HepG2 (cell line): ENCODE results near the gene CHCHD1. TPM values are rescaled to one million over a fixed set of nuclear protein-coding genes. Genes with fewer than 3 reads are reported as not detected.

Experiments
- CCDC6 ChIP-seq: sonication (generic); formaldehyde crosslinking; IDR thresholded peaks from 2 replicates; pipeline ENCODE4 v1.8.1; 2022; ENCODE audit warnings: mild to moderate bottlenecking, missing genetic modification reagents, moderate library complexity
- HNF1B ChIP-seq: sonication (generic); formaldehyde crosslinking; IDR thresholded peaks from 2 replicates; pipeline ENCODE4 v1.5.1; 2020; ENCODE audit warnings: mild to moderate bottlenecking, moderate library complexity, missing genetic modification reagents
- PAWR ChIP-seq: sonication (generic); formaldehyde crosslinking; IDR thresholded peaks from 2 replicates; pipeline ENCODE4 v1.4.0; 2020; ENCODE audit warnings: missing genetic modification reagents, mild to moderate bottlenecking, borderline replicate concordance
- PHF8 ChIP-seq: sonication (generic); formaldehyde crosslinking; IDR thresholded peaks from 2 replicates; pipeline ENCODE4 v1.5.0; 2020; ENCODE audit warnings: missing genetic modification reagents
- RFXANK ChIP-seq: IDR thresholded peaks from 2 replicates; pipeline ENCODE4 v1.6.1; 2016
- SMAD9 ChIP-seq: sonication (generic); formaldehyde crosslinking; IDR thresholded peaks from 2 replicates; pipeline ENCODE4 v1.5.1; 2020; ENCODE audit warnings: mild to moderate bottlenecking, missing genetic modification reagents
- SP4 ChIP-seq: sonication (generic); formaldehyde crosslinking; IDR thresholded peaks from 2 replicates; pipeline ENCODE4 v1.8.1; 2023; ENCODE audit warnings: mild to moderate bottlenecking, missing genetic modification reagents
- TCF7 ChIP-seq: sonication (generic); IDR thresholded peaks from 2 replicates; pipeline ENCODE4 v1.6.1; 2016; ENCODE audit warnings: antibody characterized with exemption, low read depth
- TIGD3 ChIP-seq: sonication (generic); formaldehyde crosslinking; IDR thresholded peaks from 2 replicates; pipeline ENCODE4 v1.5.1; 2020; ENCODE audit warnings: mild to moderate bottlenecking, missing genetic modification reagents, borderline replicate concordance
- ZFX ChIP-seq: sonication (generic); formaldehyde crosslinking; IDR thresholded peaks from 2 replicates; pipeline ENCODE4 v1.4.0; 2020; ENCODE audit warnings: mild to moderate bottlenecking, low read depth, missing genetic modification reagents, moderate library complexity
- ZKSCAN5 ChIP-seq: sonication (generic); formaldehyde crosslinking; IDR thresholded peaks from 2 replicates; pipeline ENCODE4 v1.5.1; 2020; ENCODE audit warnings: mild to moderate bottlenecking, missing genetic modification reagents
- ZNF296 ChIP-seq: sonication (generic); formaldehyde crosslinking; conservative IDR thresholded peaks from 2 replicates; pipeline ENCODE4 v1.5.0; 2020; ENCODE audit warnings: mild to moderate bottlenecking, missing genetic modification reagents
- ZNF337 ChIP-seq: sonication (generic); formaldehyde crosslinking; IDR thresholded peaks from 2 replicates; pipeline ENCODE4 v1.5.1; 2020; ENCODE audit warnings: missing genetic modification reagents, low read depth, mild to moderate bottlenecking, borderline replicate concordance
- ZNF362 ChIP-seq: sonication (generic); formaldehyde crosslinking; IDR thresholded peaks from 2 replicates; pipeline ENCODE4 v1.4.0; 2020; ENCODE audit warnings: missing genetic modification reagents, mild to moderate bottlenecking, borderline replicate concordance
- ZNF430 ChIP-seq: sonication (generic); formaldehyde crosslinking; IDR thresholded peaks from 2 replicates; pipeline ENCODE4 v1.9.0; 2021; ENCODE audit warnings: mild to moderate bottlenecking, missing genetic modification reagents
- ZNF501 ChIP-seq: sonication (generic); formaldehyde crosslinking; IDR thresholded peaks from 2 replicates; pipeline ENCODE4 v1.5.1; 2020; ENCODE audit warnings: mild to moderate bottlenecking, moderate library complexity, missing genetic modification reagents
- ZNF570 ChIP-seq: sonication (generic); formaldehyde crosslinking; IDR thresholded peaks from 2 replicates; pipeline ENCODE4 v1.4.0; 2020; ENCODE audit warnings: mild to moderate bottlenecking, missing genetic modification reagents, borderline replicate concordance
- ZNF614 ChIP-seq: IDR thresholded peaks from 2 replicates; pipeline ENCODE4 v1.6.1; 2018; ENCODE audit warnings: missing biosample characterization, missing genetic modification reagents, inconsistent platforms, borderline replicate concordance
- ZNF703 ChIP-seq: sonication (generic); formaldehyde crosslinking; IDR thresholded peaks from 2 replicates; pipeline ENCODE4 v1.5.1; 2020; ENCODE audit warnings: missing genetic modification reagents, mild to moderate bottlenecking, moderate library complexity, borderline replicate concordance
- ZNF724P ChIP-seq: sonication (generic); formaldehyde crosslinking; IDR thresholded peaks from 2 replicates; pipeline ENCODE4 v1.8.0; 2022; ENCODE audit warnings: missing genetic modification reagents, borderline replicate concordance
- ZNF891 ChIP-seq: sonication (generic); formaldehyde crosslinking; IDR thresholded peaks from 2 replicates; pipeline ENCODE4 v1.5.0; 2020; ENCODE audit warnings: mild to moderate bottlenecking, missing genetic modification reagents
- ZSCAN25 ChIP-seq: sonication (generic); formaldehyde crosslinking; IDR thresholded peaks from 2 replicates; pipeline ENCODE4 v1.8.0; 2022; ENCODE audit warnings: mild to moderate bottlenecking, missing genetic modification reagents
- ZZZ3 ChIP-seq: sonication (generic); formaldehyde crosslinking; IDR thresholded peaks from 2 replicates; pipeline ENCODE4 v1.4.0; 2020; ENCODE audit warnings: missing genetic modification reagents, mild to moderate bottlenecking, borderline replicate concordance
- polyA plus RNA-seq, 8 experiments: library from polyadenylated mRNA; depleted of rRNA in 3 of 8; stranded (reverse) in 7 of 8; unstranded in 1 of 8; fragments of >200 nt; fragmentation: Illumina TruSeq in 4 of 8; extraction: Trizol in 4 of 8; gene quantifications; 2 replicates each; pipeline versions ENCODE4 v1.2.1 to v1.2.3, GENCODE V29; 2011 to 2016; ENCODE audit warnings: low read depth in 4 of 8, missing spikeins in 1 of 8, mixed read lengths in 1 of 8; ENCODE audit not compliant: insufficient read depth in 1 of 8
- total RNA-seq, 5 experiments: library from RNA; depleted of rRNA; stranded (reverse); fragments of >200 nt; fragmentation: Illumina TruSeq; extraction: Trizol; gene quantifications; 2 replicates each; pipeline ENCODE4 v1.2.3, GENCODE V29; 2016; ENCODE audit warnings: low read depth in 1 of 5

The CHCHD1 gene
- total and polyA plus RNA-seq, 2 of the 13 experiments (the other 11 are each of a cell fraction or from before 2014, with no cell fraction given) = 36.9 to 71.2 TPM

GRCh38 chr10:73773152-73773879 lies 8.5 kb upstream of the CHCHD1 start (continued):
- TF ChIP-seq ZNF362 (CRISPR knock-in tag) (no peak), ZNF724P (no peak), ZNF337 (CRISPR knock-in tag) (no peak), ZNF430 (no peak), ZNF703 (CRISPR knock-in tag) (0 out of 2 replicates have a peak, but pooled peaks have one; percentile 44), HNF1B (CRISPR knock-in tag) (0 out of 2 replicates have a peak, but pooled peaks have one; percentile 4), PHF8 (CRISPR knock-in tag) (0 out of 2 replicates have a peak, but pooled peaks have one; percentile 8), ZNF891 (CRISPR knock-in tag) (no peak), TCF7 (no peak), SP4 (CRISPR knock-in tag) (0 out of 2 replicates have a peak, but pooled peaks have one; percentile 26), ZFX (CRISPR knock-in tag) (peak; percentile 20; the same call in 1 of the 2 replicates), ZNF614 (CRISPR knock-in tag) (no peak), CCDC6 (CRISPR knock-in tag) (no peak), RFXANK (CRISPR knock-in tag) (no peak), ZNF501 (CRISPR knock-in tag) (no peak), SMAD9 (CRISPR knock-in tag) (0 out of 2 replicates have a peak, but pooled peaks have one; percentile 1), ZSCAN25 (CRISPR knock-in tag) (no peak), ZNF570 (CRISPR knock-in tag) (no peak), ZNF296 (CRISPR knock-in tag) (peak; percentile 71; the same call in 1 of the 2 replicates), TIGD3 (CRISPR knock-in tag) (no peak), ZZZ3 (no peak), ZKSCAN5 (CRISPR knock-in tag) (no peak), PAWR (CRISPR knock-in tag) (no peak)
